ENCODE data around the gene PROC. TPM values are rescaled to one million over a fixed set of nuclear protein-coding genes. Genes with fewer than 3 reads are reported as not detected.
A peak's percentile ranks its signal among the peaks of the same experiment; 100 is the strongest.

PROC gene
- total RNA-seq, 2 experiments from 2014 or later, result 0.41 to 0.59 TPM

DNA sequence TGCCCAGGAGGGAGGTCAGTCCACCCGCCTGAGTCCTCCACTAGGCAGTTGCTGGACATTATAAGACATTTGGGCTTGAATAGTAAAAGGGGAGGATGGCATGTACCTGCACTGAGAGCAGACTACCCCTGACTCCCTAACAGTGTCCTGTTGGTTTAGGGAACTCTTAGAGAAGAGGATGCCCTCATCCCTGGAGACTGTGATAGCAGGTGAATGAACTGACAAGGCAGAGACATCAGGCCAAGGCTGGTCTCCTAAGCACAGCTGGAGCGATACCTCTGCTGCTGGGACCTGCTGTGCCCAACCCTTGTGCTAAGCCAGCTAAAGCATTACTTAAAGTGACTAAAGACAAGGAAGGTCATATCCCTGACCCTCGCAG lies 34.8 kb downstream of the PROC start:
- H2AFZ ChIP-seq (ENCODE audit: low read length), result no peak overlapping the region
- H3K4me1 ChIP-seq (ENCODE audit: insufficient read depth, low read length, poor library complexity, severe bottlenecking), result no peaks in the 10 kb centered on the region
- no peak overlapping the region for H3K4me3 ChIP-seq (ENCODE audit: low read depth, low read length, poor library complexity, severe bottlenecking)
- no peak for TF ChIP-seq EZH2phosphoT487 (IDR thresholded peaks at IDR 0.05; ENCODE audit: borderline replicate concordance, low read depth, low read length)
- TF ChIP-seq, protein P1, sequence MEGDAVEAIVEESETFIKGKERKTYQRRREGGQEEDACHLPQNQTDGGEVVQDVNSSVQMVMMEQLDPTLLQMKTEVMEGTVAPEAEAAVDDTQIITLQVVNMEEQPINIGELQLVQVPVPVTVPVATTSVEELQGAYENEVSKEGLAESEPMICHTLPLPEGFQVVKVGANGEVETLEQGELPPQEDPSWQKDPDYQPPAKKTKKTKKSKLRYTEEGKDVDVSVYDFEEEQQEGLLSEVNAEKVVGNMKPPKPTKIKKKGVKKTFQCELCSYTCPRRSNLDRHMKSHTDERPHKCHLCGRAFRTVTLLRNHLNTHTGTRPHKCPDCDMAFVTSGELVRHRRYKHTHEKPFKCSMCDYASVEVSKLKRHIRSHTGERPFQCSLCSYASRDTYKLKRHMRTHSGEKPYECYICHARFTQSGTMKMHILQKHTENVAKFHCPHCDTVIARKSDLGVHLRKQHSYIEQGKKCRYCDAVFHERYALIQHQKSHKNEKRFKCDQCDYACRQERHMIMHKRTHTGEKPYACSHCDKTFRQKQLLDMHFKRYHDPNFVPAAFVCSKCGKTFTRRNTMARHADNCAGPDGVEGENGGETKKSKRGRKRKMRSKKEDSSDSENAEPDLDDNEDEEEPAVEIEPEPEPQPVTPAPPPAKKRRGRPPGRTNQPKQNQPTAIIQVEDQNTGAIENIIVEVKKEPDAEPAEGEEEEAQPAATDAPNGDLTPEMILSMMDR (conservative IDR thresholded peaks at IDR 0.05; ENCODE audit: low read length), result no peak
- no peaks in the 10 kb centered on the region for H4K20me1 ChIP-seq (ENCODE audit: insufficient read depth, low read length)
- BruUV-seq (replicated peaks), result no TSS peak
- POLR2A ChIA-PET, result no interaction called here
- no peaks in the 10 kb centered on the region for H3K36me3 ChIP-seq (ENCODE audit: insufficient read depth, low read length)
- no peaks in the 10 kb centered on the region for H3K9me2 ChIP-seq (ENCODE audit: insufficient read depth, low read length)
- CTCF ChIA-PET (ENCODE audit: unreplicated experiment), result no interaction called here
- H3K4me2 ChIP-seq (ENCODE audit: low read length), result no peak overlapping the region
- no peak overlapping the region for H3K27ac ChIP-seq (ENCODE audit: low read depth, low read length, poor library complexity, severe bottlenecking)
- no peaks in the 10 kb centered on the region for H3K79me2 ChIP-seq (ENCODE audit: insufficient read depth, low read depth, low read length)
- H3K9me3 ChIP-seq (ENCODE audit: low read length), result no peaks in the 10 kb centered on the region
- no peak for DNase-seq (ENCODE audit: low spot score)
- intact Hi-C loops (cut with micrococcal nuclease; ENCODE audit: unreplicated experiment), result loop anchor here (1.0 kb wide), 2 partner anchors 129 to 256 kb away; no protein-coding TSS in a partner anchor

DNA sequence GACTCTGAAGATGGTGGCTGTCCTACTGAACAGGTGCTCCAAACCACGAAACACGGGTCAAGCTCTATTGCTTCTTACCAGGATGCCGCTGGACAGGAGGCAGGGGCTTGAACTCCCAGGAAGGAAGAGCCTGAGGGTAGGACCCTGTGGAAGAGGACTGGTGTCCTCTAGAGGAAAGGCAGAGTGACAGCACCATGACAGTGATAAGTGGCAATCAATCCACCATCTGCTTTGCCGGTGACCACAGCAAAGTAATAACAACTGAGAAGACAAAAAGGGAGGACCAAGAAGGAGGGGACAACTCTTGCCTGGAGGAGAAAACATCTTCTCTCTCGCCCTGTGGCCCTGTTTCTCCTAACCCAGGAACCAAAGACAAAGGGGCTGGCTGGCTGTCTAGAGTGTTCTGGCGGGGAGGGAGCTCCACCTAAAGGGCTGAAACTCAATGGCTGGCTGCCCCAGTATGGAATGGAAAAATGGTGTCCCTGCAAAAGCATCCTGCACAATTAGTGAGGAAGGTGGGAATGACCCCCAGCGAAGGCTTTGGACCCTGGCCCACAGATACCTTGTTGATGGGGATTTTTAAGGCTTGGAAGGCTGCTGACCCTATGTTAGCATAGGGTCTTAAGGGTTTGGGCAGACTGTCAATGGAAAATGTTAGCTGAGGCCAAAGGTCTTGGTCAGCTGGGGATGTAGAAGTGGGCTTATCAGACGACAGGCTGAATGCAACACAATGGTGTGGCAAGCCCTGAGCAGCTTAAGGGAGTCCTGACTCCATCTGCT lies 35.4 kb downstream of the PROC start:
- ChIA-PET CTCF (ENCODE audit: unreplicated experiment) (no interaction called here), POLR2A (no interaction called here)
- Histone ChIP-seq H3K4me2 (ENCODE audit: low read length) (no peak overlapping the region), H3K4me3 (ENCODE audit: low read depth, low read length, poor library complexity, severe bottlenecking) (no peak overlapping the region), H3K27ac (ENCODE audit: low read depth, low read length, poor library complexity, severe bottlenecking) (no peak overlapping the region), H2AFZ (ENCODE audit: low read length) (no peak overlapping the region), H3K4me1 (ENCODE audit: insufficient read depth, low read length, poor library complexity, severe bottlenecking) (no peaks in the 10 kb centered on the region), H3K9me2 (ENCODE audit: insufficient read depth, low read length) (no peaks in the 10 kb centered on the region), H3K79me2 (ENCODE audit: insufficient read depth, low read depth, low read length) (no peaks in the 10 kb centered on the region), H3K36me3 (ENCODE audit: insufficient read depth, low read length) (no peaks in the 10 kb centered on the region), H3K9me3 (ENCODE audit: low read length) (no peaks in the 10 kb centered on the region), H4K20me1 (ENCODE audit: insufficient read depth, low read length) (no peaks in the 10 kb centered on the region)
- intact Hi-C loops (cut with micrococcal nuclease; ENCODE audit: unreplicated experiment), result loop anchor here (1.0 kb wide), 2 partner anchors 129 to 256 kb away; no protein-coding TSS in a partner anchor
- no peak for TF ChIP-seq EZH2phosphoT487 (IDR thresholded peaks at IDR 0.05; ENCODE audit: borderline replicate concordance, low read depth, low read length)
- TF ChIP-seq, protein P1 (conservative IDR thresholded peaks at IDR 0.05; ENCODE audit: low read length), result peak; percentile 86
- DNase-seq (ENCODE audit: low spot score), result peak; percentile 46
- BruUV-seq (replicated peaks), result no TSS peak
